ENCODE results near the gene SH3D19. TPM values are rescaled to one million over a fixed set of nuclear protein-coding genes. Genes with fewer than 3 reads are reported as not detected.

Gene SH3D19
- polyA plus RNA-seq, 2 of the 4 experiments (the other 2 are of a cell fraction) = 15.3 to 22.9 TPM

GRCh38 chr4:151206241-151207005 lies 119.0 kb downstream of the SH3D19 start (continued):
- TF ChIP-seq, protein P1, sequence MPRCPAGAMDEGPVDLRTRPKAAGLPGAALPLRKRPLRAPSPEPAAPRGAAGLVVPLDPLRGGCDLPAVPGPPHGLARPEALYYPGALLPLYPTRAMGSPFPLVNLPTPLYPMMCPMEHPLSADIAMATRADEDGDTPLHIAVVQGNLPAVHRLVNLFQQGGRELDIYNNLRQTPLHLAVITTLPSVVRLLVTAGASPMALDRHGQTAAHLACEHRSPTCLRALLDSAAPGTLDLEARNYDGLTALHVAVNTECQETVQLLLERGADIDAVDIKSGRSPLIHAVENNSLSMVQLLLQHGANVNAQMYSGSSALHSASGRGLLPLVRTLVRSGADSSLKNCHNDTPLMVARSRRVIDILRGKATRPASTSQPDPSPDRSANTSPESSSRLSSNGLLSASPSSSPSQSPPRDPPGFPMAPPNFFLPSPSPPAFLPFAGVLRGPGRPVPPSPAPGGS (IDR thresholded peaks at IDR 0.05) = no peak
- TF ChIP-seq HDAC2 (IDR thresholded peaks at IDR 0.05) (no peak), ZFP36 (IDR thresholded peaks at IDR 0.05; ENCODE audit: borderline replicate concordance, partially characterized antibody) (no peak)

DNA sequence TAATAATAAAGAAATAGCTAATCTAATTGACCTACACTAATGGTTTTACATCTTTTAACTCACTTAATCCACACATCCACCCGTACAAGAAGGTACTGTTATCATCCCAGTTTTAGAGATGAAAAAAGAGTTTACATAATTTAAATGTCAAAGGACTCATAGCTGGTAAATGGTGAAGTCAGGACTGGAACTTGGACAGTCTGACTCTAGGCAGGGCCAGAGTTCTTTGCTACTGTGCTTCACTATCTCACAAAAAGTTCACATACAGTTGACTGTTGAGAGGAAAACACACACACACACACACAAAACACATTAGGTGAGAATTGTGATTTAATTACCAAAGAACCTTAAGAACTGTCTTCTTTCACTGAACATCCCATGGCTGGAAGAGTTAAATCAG lies 119.7 kb downstream of the SH3D19 start:
- DNase-seq (ENCODE audit: low read depth in 1 of 2, low spot score in 1 of 2) = no peak
- no peak for TF ChIP-seq EP300 (IDR thresholded peaks at IDR 0.05)
- TF ChIP-seq, protein P2, sequence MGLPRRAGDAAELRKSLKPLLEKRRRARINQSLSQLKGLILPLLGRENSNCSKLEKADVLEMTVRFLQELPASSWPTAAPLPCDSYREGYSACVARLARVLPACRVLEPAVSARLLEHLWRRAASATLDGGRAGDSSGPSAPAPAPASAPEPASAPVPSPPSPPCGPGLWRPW (IDR thresholded peaks at IDR 0.05) = no peak
- TF ChIP-seq HOXB13 (CRISPR knock-in tag; IDR thresholded peaks at IDR 0.05; ENCODE audit: low read depth) = no peak
- TF ChIP-seq REST (IDR thresholded peaks at IDR 0.05) = no peak
- TF ChIP-seq RCOR1 (IDR thresholded peaks at IDR 0.05; ENCODE audit: low read depth, low read length) = no peak
- TF ChIP-seq, protein P3, sequence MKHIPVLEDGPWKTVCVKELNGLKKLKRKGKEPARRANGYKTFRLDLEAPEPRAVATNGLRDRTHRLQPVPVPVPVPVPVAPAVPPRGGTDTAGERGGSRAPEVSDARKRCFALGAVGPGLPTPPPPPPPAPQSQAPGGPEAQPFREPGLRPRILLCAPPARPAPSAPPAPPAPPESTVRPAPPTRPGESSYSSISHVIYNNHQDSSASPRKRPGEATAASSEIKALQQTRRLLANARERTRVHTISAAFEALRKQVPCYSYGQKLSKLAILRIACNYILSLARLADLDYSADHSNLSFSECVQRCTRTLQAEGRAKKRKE (CRISPR knock-in tag; IDR thresholded peaks at IDR 0.05; ENCODE audit: low read depth) = no peak
- TF ChIP-seq ESRRA (IDR thresholded peaks at IDR 0.05; ENCODE audit: borderline replicate concordance, low read length) = no peak
- Histone ChIP-seq H3K4me3 (no peak overlapping the region), H3K27ac (no peak overlapping the region), H3K9me3 (no peaks in the 10 kb centered on the region), H3K4me2 (peak overlapping the region; percentile 58; the same call in 1 of the 3 replicates), H3K4me1 (peaks cover 21% of the 10 kb centered on the region; the same call in 2 of the 3 replicates)
- CTCF ChIA-PET = no interaction called here
- peak in 1 of 2 experiments; percentile 51; a peak in 3 of 6 replicates for ATAC-seq
- no peak for FAIRE-seq
- POLR2A ChIA-PET = no interaction called here
- 19% methylated on average over 1 of the region's 1 CpG for WGBS (ENCODE audit: missing lambda C conversion rate)

DNA sequence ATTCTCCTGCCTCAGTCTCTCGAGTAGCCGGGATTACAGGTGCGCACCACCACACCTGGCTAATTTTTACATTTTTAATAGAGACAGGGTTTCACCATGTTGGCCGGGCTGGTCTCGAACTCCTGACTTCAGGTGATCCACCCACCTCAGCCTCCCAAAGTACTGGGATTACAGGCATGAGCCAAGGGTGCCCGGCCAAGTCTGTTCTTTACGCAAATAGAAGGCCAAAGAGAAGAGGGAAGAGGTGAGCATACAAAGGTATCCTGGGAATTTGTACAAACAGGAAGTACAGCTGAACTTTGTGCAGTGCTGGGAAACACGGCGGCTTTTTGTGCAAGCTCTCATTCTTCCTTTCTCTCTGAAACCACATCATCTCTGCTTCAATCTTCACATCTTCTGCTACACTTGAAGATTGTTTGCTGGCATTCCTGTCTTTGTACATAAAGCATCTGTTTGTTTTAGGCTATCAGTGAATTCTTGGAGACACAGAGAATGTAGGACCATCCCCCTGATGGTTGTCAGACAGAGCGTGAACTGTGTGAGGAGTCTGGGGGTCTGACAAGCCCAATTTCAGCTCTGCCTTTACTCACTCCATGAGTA lies 120.4 kb downstream of the SH3D19 start:
- 0 out of 6 replicates have a peak overlapping the region, but pooled peaks of 1 of the 2 experiments have one; percentile 21 for H3K27ac ChIP-seq
- H3K9me3 ChIP-seq = no peaks in the 10 kb centered on the region
- peak in 1 of 2 experiments; percentile 86; a peak in 3 of 6 replicates for ATAC-seq
- no peak for FAIRE-seq
- WGBS (ENCODE audit: missing lambda C conversion rate) = 57% methylated on average over 10 of the region's 10 CpGs
- peaks cover 21% of the 10 kb centered on the region; the same call in 2 of the 3 replicates for H3K4me1 ChIP-seq
- no peak overlapping the region for H3K4me3 ChIP-seq
- peak overlapping the region; percentile 58; the same call in 2 of the 3 replicates for H3K4me2 ChIP-seq
- peak in 1 of 2 experiments; percentile 59 for DNase-seq (ENCODE audit: low read depth in 1 of 2, low spot score in 1 of 2)
- ChIA-PET CTCF (no interaction called here), POLR2A (no interaction called here)
- TF ChIP-seq, protein P1 (IDR thresholded peaks at IDR 0.05) = no peak
- TF ChIP-seq GATA3 (IDR thresholded peaks at IDR 0.05; ENCODE audit: borderline replicate concordance) = 0 out of 2 replicates have a peak, but pooled peaks have one; percentile 11

Measured in A549 (cell line).